Left lobe of liver (tissue), 2 donors: ENCODE results near the gene PTPRA. TPM values are rescaled to one million over a fixed set of nuclear protein-coding genes. Genes with fewer than 3 reads are reported as not detected.

Experiments
- ATAC-seq: fragments of 200-7000 bp; cut with Tn5 transposase; one replicate; pipeline ENCODE4 v1.9.1; 2020; ENCODE audit warnings: mild to moderate bottlenecking, moderate library complexity
- DNase-seq: peaks from one replicate; pipeline ENCODE4 v3.0.0-alpha.2; 2020; ENCODE audit warnings: low spot score
- total RNA-seq: library from RNA; stranded (reverse); gene quantifications from one replicate; pipeline ENCODE4 v1.2.1, GENCODE V29; 2021
- donor health status: DM: no; HTN: no; CAD: no; lungs with moderate emphysema.
- donor health status: DM: no; HTN: yes; CAD: no.

Gene PTPRA
- total RNA-seq, 1 donor from 2014 or later: 15.3 TPM

DNA sequence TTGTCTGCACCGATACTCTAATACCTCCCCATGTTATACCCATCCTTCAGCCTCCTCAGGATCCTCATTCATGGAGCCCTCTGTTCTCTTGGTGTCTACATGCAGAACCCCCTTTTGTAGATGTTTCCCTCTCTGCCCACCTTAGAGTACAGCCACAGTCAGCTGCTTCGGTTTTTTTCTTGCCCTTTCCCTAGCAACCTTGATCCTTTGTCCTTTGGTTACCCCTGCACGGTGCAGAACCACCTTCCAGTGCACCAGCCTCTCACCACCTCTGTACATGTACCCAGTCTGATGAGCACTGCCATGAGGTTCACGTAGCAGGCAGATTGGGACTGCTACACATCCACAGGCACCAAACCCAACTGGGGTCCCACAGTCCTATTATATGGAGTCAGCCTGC, 25.5 kb upstream of the PTPRA start:
- DNase-seq: peak; percentile 14
- no peak for ATAC-seq

DNA sequence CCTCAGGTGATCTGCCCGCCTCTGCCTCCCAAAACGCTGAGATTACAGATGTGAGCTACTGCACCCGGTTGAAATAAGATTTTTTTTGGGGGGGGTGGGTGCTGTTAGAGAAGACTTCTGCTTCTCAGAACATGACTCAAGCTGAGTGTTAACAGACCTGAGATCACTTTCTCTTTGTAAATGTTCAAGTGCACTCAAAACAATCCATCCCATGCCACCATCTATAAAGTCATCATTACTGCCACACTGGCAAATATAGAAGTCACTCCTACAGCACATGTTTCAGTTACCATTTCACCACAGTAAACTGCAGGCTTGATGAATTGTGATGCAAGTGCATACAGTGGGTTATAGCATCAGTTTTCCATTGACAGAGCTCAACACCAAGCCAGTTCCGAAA, 23.8 kb upstream of the PTPRA start:
- ATAC-seq (no peak), DNase-seq (no peak)

DNA sequence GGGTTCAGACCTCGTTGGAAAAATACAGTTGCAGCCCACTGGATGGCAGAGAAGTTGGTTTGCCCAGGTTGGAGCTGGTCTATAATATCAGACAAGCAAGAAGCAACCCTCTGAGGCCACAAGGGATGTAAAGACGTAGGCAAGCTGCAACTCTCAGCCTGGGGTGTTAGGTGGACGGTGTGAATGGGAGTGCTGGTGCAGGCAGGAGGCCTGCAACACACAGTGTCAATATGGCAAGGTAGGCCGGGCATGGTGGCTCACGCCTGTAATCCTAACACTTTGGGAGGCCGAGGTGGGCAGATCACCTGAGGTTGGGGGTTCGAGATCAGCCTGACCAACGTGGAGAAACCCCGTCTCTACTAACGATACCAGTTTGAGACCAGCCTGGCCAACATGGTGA, 22.2 kb upstream of the PTPRA start:
- no peak for ATAC-seq
- no peak for DNase-seq

DNA sequence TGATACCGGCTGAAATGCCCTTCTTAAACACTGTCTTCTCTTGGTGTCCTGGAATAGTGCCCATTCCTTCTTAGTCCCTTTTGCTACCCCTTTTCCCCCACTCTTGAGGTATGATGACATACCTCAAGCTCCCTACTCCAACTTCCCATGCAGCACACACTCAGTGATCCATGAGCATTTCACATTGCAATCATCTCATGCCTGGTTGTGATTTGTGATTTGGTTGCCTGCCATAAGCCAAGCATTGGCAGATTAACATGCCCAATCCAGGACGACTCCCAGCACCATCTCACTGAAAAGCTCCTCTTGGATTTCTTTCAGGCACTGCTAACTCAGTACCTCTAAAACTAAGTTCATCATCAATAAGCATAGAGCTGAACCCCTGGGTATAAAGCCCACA, 14.7 kb upstream of the PTPRA start:
- DNase-seq: no peak
- ATAC-seq: no peak

DNA sequence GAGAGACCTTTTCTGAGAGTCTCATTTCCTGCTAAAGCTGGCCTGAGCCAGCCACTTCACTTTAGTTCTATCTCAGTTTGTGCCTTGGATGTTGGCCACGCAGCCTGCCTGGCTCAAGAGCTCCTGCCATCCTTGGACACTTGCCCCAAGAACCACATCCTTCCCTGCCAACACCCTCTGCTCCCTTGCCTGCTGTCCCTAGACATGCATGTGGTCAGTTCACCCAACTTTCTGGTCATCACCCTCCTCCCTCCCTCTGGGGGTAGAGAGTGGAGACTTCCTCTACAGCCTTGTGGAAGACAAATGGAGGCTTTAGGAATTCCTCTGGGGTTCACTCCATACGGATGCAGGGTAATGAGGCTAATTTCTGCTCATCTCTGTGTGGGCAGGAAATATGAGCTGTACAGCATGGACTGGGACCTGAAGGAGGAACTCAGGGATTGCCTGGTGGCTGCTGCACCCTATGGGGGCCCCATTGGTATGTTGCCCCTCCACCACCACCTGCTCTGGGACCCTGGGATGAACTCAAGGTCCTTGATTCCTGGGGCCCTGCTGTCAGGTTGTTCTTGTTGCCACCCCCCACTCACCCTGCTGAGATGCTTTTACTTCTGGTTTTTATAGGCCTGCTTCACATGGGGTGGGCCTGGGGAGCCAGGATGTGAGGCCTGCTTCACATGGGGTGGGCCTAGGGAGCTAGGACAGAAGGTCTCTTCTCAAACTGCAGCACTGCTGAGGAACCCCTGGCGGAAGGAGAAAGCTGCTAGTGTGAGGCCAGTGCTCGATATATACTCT, 13.8 kb upstream of the PTPRA start:
- no peak for DNase-seq
- no peak for ATAC-seq

DNA sequence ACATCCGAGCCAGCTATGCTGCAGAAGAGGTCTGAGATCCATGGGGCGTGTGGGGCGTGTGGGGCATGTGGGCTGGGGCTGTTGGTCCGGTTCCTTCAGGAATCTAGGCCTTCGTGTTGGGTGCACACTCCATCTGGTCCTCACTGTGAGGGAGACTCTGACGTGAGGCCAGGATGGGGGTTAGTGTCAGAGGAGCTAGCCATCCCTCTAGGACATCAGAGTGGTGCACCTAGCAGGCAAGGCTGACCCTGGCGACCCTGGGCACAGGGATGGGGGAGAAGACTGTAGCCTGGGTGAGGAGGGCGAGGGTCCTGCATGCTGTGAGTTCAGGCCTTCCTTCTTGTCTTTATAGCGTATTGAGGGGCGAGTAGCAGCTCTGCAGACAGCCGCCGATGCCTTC, 8.7 kb upstream of the PTPRA start:
- ATAC-seq (no peak), DNase-seq (no peak)

DNA sequence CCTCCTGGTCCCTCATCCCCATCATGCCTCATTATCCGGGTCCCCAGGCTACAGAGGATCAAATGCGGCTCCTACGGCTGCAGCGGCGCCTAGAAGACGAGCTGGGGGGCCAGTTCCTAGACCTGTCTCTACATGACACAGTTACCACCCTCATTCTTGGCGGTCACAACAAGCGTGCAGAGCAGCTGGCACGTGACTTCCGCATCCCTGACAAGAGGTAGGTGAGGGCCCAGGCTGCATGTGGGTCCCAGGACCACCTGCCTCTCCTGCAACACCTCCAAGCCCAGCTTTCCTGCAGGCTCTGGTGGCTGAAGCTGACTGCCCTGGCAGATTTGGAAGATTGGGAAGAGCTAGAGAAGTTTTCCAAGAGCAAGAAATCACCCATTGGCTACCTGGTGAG, 8.2 kb upstream of the PTPRA start:
- ATAC-seq: no peak

DNA sequence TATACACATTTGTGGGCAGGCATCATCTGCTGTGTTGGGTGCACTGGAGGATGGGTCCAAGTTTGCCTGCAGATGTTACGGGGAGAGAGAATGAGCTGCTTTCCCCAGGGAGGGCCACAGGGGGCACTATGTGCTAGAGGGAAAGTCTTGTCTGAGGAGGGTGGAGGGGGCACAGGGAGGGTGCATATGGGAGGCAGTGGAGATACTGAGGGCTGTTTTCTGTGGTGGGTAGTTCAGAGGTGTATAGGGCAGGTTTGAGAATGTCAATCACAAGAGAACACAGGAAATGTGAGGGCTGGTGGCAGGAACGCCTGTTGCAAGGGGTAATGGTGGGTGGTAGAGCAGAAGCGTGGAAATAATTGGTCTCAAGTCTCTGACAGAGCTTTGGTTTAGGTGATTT, 7.7 kb upstream of the PTPRA start:
- DNase-seq: peak; percentile 28
- ATAC-seq: peak; percentile 41

More for the DNA sequence above, 8.2 kb upstream of the PTPRA start:
- DNase-seq: peak; percentile 32

DNA sequence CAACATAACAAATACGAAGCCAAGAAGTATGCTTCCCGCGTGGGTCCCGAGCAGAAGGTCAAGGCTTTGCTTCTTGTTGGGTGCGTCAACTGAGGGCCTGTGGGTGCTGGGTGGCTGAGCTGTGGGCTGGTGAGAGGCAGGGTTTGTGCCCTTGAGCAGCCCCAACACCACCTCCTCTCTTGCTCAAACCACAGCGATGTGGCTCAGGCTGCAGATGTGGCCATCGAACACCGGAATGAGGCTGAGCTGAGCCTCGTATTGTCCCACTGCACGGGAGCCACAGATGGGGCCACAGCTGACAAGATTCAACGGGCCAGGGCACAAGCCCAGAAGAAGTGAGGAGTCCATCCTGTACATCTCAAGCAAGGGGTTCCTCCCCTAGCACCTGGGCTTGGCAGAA, 7.0 kb upstream of the PTPRA start:
- DNase-seq (peak; percentile 40), ATAC-seq (no peak)

DNA sequence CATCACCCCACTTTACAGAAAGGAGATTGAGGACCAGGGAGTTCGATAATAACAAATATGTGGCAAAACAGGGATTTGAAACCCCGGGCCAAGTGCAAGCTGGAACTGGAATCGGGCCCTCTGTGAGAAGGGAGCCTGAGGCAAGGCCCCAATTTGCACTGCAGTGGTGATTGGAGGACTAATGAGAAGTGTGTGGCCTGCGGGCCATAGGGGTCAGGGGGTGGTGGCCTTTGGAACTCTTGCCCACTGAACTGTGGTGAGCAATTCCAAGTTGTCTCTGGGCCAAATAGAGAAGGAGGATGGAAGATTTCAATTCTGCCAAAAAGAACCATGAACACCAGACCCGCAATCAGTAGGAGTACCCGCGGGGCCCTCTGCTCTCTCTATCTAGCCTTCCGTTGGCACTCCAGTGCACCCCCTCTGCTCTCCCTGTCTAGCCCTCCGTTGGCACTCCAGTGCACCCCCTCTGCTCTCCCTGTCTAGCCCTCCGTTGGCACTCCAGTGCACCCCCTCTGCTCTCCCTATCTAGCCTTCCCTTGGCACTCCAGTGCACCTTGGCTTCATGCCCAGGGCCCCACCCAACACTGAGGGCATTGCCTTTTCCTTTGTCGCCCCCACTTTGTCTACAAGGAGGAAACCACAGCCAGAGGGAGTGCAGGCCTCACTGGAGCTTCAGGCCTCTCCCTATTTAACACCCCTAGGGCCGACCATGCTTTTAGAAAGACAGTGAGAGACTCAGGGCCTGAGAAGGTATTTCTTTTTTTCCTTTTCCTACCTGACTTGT, 6.0 kb upstream of the PTPRA start:
- no peak for ATAC-seq
- DNase-seq: no peak

DNA sequence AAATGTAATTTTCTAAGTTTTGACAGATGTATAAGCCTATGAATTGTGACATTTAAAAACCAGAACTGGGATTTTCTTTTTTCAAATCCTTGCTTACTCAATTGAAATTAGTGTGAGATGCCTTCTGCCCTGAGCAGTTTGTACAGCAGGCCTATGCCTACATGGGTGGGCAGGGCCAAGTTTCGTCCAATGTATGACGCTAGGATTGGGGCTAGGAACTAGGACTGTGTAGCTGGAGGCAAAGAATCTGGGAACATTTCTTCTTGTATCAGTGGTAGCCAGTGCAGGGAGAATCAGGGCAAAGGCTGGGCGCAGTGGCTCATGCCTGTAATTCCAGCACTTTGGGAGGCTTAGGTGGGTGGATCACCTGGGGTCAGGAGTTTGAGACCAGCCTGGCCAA, 3.9 kb upstream of the PTPRA start:
- ATAC-seq (no peak), DNase-seq (no peak)

DNA sequence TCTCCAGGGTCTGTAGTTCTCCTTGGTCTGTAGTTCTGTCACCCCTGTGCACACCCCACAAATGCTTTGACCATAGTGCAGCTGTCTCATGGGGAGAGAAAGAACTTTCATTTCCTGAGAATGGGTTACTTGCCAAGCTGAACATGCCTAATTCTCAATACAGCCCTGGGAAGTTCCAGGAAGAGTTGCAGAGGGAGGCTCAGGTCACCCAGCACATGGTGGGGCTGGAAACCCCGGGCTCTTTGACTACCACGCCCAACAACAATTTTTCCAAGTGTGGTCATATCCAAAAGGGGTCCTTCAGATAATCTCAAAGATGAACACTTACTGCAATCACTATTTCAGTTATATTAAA, 2.2 kb upstream of the PTPRA start:
- ATAC-seq (no peak), DNase-seq (no peak)

DNA sequence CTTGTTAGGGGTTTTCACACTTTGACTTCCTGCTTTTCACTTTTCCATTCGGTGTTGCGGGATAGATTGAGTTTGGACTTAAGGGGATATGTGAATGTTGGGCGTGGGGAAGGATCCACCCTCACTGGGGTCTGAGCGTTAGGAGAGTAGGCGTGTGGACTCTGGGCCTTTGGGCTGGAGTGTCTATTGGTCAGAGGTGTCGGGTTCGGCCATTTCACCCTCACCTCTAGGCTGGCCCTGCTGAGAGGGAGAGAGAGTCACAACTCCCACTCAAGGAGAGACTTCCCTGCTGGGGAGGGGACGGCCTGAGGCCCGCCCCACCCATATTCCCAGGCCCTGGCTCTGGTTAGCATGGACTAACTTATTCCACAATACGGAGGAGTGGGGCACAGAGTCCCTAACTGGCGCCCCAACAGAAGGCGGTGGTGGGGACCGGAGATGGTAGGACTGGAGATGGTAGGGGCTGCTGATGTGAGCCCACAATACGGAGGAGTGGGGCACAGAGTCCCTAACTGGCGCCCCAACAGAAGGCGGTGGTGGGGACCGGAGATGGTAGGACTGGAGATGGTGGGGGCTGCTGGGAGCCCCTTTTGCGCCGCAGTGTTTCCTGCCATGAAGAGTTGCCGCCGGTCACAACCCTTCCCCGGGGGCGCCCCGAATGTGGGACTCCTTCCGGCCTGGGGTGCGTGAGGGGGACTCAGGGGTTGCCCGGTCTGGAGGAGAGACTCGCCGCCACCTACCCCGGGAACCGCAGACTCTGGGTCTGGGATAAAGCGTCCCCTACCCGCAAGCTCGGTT, 1.4 kb upstream of the PTPRA start:
- ATAC-seq (peak; percentile 18), DNase-seq (no peak)

DNA sequence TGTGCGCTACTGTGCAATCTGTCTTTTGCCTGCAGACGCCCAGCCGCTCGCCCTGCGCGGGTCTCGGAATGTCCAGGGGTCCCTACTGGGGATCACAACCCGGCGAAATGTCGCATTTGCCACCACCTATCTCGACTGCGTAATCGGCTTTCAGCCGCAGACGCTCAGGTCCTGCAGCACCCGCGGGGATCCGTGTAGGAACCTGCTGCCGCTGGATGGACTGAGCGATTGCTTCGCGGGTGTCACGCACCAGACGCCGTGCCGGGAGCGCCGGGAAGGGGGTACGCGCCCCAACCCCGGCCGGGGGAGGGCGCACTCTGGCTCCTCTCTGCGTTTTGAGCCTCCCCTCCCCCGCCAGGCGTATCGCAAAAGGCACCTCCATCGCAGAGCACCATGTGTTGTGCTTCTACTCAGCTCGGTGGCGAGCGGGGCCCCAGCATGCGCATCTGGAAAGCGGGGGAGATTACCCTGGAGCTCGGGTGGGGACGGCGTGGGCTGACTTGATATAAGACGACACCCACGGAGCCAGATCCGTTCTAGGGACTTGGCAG, 747 bp upstream of the PTPRA start:
- ATAC-seq (peak; percentile 67), DNase-seq (peak; percentile 67)

DNA sequence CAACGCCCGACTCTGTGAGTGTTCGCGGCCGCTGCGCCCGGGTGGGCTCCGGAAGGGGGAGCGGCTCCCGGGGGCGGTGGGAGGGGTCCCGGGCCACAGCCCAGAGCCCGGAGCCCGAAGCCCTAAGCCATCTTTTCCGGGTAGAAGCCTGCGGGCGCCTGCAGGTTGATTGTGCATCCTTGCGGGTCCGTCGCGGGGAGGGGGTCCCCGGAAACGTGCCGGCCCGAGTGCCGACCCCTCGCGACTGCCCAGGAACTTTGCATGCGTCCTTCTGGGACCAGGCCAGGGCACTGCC, 413 bp downstream of the PTPRA start:
- DNase-seq (peak; percentile 59), ATAC-seq (no peak)

DNA sequence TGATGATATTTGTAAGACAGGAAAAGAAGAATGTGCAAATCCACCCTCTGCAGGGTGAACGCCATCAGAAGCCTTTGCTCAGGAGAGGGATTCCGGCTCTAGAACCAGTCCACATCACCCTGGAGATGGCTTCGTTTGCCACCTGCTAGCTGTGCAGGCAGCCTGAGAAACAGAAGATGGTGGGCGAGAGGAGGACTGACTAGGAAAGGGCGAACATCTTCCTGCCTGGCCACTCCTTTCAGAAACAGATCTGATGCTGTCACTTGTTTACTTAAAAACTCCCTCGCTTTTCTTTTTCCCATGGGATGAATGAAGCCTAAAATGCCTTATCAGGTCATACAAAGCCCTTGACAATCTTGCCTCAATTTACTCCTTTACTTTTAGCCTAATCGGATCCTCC, 1.2 kb downstream of the PTPRA start:
- ATAC-seq (no peak), DNase-seq (no peak)

DNA sequence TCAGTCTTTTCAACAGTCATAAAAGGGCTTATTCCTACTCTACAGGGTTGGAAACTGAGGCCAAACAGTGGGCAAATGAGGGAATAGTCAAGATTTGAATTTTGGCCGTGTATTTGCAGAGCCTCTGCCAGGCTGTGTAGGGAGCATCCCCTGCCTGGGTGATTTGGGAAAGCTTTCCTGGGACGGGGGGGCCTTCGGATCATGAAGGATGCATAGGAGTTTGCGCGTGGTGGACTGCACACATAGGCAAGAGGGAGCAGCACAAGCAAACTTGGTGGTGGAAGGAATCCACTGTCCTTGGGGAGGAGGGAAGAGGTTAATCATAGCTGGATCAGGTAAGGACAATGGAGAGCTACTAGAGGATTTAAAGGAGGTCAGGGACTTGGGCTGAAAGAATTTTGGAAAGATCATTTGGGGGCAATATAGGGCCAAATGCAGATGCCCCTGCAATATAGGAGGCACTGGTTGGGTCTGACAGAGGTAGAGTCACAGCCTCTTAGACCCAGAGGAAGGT, 2.5 kb downstream of the PTPRA start:
- DNase-seq (no peak), ATAC-seq (no peak)

DNA sequence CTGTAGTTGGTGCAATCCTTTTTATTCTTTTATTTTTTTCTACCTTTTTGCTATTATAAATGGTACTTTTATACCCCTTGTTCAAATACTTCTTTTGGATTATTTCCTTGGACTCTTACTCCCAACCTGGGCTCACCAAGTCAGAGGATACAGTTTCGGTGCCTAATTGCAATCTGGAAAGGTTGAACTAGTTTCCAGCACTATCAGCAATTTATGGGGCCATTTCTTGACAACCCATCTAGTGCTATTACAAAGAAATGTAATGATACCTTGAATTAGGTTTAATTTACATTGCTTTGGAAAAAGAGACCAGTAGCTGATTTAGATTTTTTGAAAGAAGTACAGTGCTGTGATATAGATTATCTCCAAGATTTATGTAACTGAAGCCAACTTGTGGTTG, 5.2 kb downstream of the PTPRA start:
- no peak for DNase-seq
- no peak for ATAC-seq

DNA sequence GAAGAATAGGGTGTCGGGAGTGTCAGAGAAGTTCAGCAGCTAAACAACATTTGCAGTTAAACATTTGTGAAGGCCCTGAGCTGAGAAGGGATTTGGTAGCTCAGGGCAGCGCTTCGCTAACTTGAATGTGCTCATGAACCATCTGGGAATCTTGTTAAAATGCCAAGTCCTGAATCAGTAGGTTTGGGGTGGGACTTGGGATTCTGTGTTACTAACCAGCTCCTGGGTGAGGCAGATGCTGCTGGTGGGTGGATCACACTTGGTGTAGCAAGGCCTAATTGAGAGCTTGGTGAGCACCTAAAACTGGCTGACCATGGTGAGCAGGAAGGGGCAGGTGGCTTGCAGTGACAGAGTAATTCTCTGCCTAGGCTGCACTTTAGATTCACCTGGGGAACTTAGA, 5.9 kb downstream of the PTPRA start:
- no peak for ATAC-seq

DNA sequence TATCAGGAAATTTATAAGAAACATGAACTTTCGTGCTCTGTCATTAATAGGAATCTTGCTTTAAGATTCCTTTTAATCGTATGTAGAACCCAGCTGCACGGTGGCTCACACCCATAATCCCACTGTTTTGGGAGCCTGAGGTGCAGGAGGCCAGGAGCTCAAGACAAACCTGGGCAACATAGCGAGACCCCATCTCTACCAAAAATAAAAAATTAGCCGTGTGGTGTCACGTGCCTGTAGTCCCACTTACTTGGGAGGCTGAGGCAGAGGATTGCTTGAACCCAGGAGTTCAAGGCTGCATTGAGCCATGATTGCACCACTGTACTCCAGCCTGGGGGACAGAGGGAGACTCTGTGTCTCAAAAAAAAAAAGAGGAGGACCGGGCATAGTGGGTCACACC, 7.4 kb downstream of the PTPRA start:
- ATAC-seq (no peak), DNase-seq (no peak)

More for the DNA sequence above, 5.9 kb downstream of the PTPRA start:
- no peak for DNase-seq
